Bronchial epithelial cell (primary cell): ENCODE data around the gene BABAM2. TPM values are rescaled to one million over a fixed set of nuclear protein-coding genes. Genes with fewer than 3 reads are reported as not detected.
"Not testable (repeated sequence)": the region's sequence is repeated elsewhere in the genome, so short reads cannot be mapped to it uniquely, and the experiment has no call there.

Experiments used
- DNase-seq: peaks from one replicate; pipeline ENCODE4 v3.0.0-alpha.2; 2010; ENCODE audit warnings: low read depth
- FAIRE-seq: peaks from 2 replicates; lab custom pipeline; 2011; peaks lifted over from hg19 to GRCh38; lab: Jason Lieb, UNC
- H3K27me3 ChIP-seq: 2 replicates; pipeline ENCODE4 v1.5.1; 2011; ENCODE audit warnings: low read length; ENCODE audit not compliant: control insufficient read depth, insufficient read depth
- H3K36me3 ChIP-seq: 2 replicates; pipeline ENCODE4 v1.5.1; 2011; ENCODE audit warnings: low read length; ENCODE audit not compliant: control insufficient read depth, insufficient read depth
- H3K4me3 ChIP-seq: 2 replicates; pipeline ENCODE4 v1.5.1; 2011; ENCODE audit warnings: mild to moderate bottlenecking, low read depth, low read length, control low read depth
- total RNA-seq: library from RNA; depleted of rRNA; stranded (reverse); fragments of >200 nt; gene quantifications from 2 replicates; pipeline ENCODE4 v1.2.1, GENCODE V29; 2014
- TF ChIP-seq, protein P1 (sequence below): IDR thresholded peaks from 2 replicates; pipeline ENCODE4 v1.5.1; 2011; ENCODE audit warnings: mild to moderate bottlenecking, moderate library complexity, low read length, control low read depth, inconsistent platforms; ENCODE audit not compliant: insufficient read depth, severe bottlenecking

BABAM2 gene
- total RNA-seq, 1 donor from 2014 or later: 8.4 TPM

DNA sequence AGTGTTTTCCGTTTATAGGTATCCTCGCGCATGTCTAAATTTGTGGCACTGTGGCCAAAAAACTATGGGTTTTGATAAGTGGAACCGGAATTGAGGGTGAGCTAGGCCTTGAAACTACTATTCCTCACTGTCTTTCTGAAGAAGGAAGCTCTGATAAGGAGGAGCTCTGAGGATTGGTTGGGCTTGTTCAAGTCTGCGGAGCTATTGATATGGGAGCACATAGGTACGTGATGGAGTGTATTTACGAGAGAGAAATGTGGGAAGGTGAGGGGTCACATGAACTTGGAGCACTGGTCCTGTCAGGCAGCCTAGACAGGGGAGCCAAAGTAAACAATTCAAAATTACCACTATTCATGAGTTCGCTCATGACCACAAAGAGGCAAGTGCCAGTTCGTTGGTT, 131.4 kb downstream of the BABAM2 start:
- FAIRE-seq: no peak
- DNase-seq: no peak
- TF ChIP-seq, protein P1, sequence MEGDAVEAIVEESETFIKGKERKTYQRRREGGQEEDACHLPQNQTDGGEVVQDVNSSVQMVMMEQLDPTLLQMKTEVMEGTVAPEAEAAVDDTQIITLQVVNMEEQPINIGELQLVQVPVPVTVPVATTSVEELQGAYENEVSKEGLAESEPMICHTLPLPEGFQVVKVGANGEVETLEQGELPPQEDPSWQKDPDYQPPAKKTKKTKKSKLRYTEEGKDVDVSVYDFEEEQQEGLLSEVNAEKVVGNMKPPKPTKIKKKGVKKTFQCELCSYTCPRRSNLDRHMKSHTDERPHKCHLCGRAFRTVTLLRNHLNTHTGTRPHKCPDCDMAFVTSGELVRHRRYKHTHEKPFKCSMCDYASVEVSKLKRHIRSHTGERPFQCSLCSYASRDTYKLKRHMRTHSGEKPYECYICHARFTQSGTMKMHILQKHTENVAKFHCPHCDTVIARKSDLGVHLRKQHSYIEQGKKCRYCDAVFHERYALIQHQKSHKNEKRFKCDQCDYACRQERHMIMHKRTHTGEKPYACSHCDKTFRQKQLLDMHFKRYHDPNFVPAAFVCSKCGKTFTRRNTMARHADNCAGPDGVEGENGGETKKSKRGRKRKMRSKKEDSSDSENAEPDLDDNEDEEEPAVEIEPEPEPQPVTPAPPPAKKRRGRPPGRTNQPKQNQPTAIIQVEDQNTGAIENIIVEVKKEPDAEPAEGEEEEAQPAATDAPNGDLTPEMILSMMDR: no peak

DNA sequence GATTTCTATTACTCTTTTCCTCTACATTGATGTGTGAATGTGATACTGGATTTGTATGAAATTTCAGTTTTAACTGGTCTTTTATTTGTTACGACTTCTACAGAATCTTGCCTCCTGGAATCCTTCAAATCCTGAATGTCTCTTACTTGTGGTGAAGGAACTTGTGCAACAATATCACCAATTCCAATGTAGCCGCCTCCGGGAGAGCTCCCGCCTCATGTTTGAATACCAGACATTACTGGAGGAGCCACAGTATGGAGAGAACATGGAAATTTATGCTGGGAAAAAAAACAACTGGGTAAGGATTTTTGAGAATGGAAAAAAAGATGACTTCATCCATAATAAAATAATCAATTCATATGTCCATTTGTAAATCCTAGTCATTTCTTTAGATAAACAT, 134.6 kb downstream of the BABAM2 start:
- TF ChIP-seq, protein P1: no peak
- no peaks in the 10 kb centered on the region for H3K36me3 ChIP-seq
- no peaks in the 10 kb centered on the region for H3K27me3 ChIP-seq
- DNase-seq: no peak
- no peak overlapping the region for H3K4me3 ChIP-seq
- no peak for FAIRE-seq

More for the DNA sequence above, 131.4 kb downstream of the BABAM2 start:
- H3K4me3 ChIP-seq: no peak overlapping the region
- H3K27me3 ChIP-seq: no peaks in the 10 kb centered on the region
- no peaks in the 10 kb centered on the region for H3K36me3 ChIP-seq

DNA sequence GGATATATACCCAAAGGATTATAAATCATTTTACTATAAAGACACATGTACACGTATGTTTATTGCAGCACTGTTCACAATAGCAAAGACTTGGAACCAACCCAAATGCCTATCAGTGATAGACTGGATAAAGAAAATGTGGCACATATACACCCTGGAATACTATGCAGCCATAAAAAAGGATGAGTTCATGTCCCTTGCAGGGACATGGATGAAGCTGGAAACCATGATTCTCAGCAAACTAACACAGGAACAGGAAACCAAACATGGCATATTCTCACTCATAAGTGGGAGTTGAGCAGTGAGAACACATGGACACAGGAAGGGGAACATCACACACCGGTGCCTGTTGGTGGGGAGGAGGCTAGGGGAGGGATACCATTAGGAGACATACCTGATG, 135.7 kb downstream of the BABAM2 start:
- DNase-seq, FAIRE-seq, H3K36me3 ChIP-seq, H3K27me3 ChIP-seq, H3K4me3 ChIP-seq: not testable (repeated sequence)

- TF ChIP-seq, protein P1: no peak
- Histone ChIP-seq H3K36me3 (no peaks in the 10 kb centered on the region), H3K27me3 (no peaks in the 10 kb centered on the region), H3K4me3 (no peak overlapping the region)
- FAIRE-seq (no peak), DNase-seq (no peak)
These were observed 137.5 kb downstream of the BABAM2 start for GRCh38 chr2:28028025-28028424.

- TF ChIP-seq, protein P1: no peak
- Histone ChIP-seq H3K4me3 (no peak overlapping the region), H3K27me3 (no peaks in the 10 kb centered on the region), H3K36me3 (no peaks in the 10 kb centered on the region)
- no peak for DNase-seq
- no peak for FAIRE-seq
These were observed 140.1 kb downstream of the BABAM2 start for GRCh38 chr2:28030600-28030999.

DNA sequence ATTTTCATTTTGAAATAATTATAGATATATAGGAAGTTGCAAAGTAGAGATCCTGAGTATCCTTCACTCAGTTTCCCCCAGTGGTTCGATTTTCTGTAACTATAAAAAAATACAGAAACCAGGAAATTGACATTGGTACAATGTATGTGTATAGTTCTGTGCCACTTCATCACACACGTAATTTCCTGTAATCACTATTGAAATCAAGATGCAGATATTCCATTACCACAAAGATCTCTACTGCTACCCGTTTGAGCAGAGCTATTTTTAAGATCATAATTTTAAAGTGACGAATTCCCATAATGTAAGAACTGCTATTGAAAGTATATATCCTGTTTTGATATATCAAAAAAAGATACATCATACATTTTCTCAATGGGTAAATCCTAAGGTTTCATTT, 142.3 kb downstream of the BABAM2 start:
- DNase-seq (no peak), FAIRE-seq (no peak)
- Histone ChIP-seq H3K36me3 (no peaks in the 10 kb centered on the region), H3K4me3 (no peak overlapping the region), H3K27me3 (no peaks in the 10 kb centered on the region)
- TF ChIP-seq, protein P1: no peak
